SKM-1 (cell line): ENCODE measurements around the gene HAS3.
A peak's percentile ranks its signal among the peaks of the same experiment; 100 is the strongest.
"Not testable (repeated sequence)": the region's sequence is repeated elsewhere in the genome, so short reads cannot be mapped to it uniquely, and the experiment has no call there.

ENCODE experiments used
- DNase-seq: peaks from one replicate; lab custom pipeline; 2025; ENCODE audit not compliant: unreplicated experiment; lab: John Stamatoyannopoulos, UW

Gene HAS3

DNA sequence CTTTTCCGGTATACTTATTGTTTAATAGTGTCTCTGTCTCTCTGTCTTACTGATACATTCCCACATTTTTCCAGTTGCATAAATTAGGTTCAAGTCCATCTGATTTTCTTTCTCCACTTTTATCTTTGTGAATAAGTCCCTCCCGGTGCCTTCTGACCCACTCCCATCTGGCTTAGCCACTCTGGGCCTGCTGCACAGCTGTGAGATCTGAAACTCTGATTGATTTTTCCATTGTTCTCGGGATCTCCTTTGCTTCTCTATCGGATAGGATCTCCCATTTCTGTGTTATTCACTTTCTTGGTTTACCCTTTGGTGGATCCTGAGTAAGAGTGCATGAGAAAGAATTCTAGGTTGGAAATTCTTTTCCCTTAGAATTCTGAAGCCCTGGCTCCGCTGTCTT is 35.6 kb downstream of the HAS3 start:
- DNase-seq: no peak

DNA sequence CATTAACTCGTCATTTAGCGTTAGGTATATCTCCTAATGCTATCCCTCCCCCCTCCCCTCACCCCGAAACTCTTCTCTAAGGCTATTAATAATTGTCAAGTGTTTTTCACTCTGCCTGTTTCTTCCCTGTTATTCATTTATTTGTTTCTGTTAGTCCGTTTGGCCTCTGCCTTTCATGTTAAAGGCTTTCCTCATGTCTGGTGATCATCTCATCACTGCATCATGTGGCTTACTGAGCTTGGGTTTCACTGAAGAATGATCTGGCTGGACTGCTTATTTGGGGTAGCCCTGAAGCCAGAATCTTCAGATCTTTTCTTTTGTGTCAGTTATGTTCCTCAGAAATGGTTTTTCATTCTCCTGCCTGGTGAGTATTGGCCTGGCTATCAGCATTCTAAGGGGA is 36.5 kb downstream of the HAS3 start:
- DNase-seq: no peak

DNA sequence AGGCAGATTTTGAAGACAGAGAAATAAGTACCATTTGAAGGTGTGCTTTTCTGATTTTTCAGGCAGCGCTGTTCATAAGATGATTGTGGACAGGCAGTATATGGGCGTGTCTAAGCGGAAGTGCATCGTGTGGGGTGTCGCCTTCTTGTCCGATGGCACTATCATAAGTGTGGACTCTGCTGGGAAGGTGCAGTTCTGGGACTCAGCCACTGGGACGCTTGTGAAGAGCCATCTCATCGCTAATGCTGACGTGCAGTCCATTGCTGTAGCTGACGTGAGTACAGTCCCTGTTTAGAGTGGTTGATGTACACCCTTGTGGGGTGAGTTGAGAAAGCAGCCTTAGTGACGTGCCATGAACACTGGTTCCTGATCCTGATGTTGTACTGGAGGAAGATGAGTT is 37.7 kb downstream of the HAS3 start:
- DNase-seq: no peak

DNA sequence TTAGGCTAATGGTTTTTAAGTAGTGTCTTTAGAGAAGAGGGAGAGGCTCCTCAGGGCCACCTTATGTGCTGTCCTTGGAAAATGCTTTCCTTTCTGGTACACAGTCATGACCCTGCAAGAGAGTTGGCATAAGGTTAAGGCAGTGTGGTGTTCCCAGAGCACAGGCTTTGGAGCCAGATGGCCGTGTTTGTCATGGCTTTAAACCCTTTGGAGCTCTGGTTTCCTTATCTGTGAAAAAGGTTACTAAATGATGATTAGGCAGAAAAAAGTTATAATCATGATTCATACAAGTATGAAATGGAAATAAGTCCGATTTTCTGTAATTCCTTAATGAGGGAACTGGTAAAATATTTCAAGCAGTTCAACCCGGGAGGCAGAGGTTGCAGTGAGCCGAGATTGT is 40.2 kb downstream of the HAS3 start:
- DNase-seq: no peak

DNA sequence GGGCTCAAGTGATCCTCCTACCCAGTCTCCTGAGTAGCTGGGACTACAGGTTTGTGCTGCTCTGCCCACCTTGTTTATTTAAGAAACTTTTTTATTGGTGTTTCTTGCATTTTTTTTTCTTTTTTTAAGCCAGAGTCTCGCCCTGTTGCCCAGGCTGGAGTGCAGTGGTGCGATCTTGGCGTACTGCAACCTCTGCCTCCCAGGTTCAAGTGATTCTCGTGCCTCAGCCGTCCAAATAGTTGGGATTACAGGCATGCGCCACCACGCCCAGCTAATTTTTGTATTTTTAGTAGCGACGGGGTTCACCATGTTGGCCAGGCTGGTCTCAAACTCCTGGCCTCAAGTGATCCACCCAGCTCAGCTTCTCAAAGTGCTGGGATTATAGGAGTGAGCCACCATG is 44.2 kb downstream of the HAS3 start:
- DNase-seq: not testable (repeated sequence)

DNA sequence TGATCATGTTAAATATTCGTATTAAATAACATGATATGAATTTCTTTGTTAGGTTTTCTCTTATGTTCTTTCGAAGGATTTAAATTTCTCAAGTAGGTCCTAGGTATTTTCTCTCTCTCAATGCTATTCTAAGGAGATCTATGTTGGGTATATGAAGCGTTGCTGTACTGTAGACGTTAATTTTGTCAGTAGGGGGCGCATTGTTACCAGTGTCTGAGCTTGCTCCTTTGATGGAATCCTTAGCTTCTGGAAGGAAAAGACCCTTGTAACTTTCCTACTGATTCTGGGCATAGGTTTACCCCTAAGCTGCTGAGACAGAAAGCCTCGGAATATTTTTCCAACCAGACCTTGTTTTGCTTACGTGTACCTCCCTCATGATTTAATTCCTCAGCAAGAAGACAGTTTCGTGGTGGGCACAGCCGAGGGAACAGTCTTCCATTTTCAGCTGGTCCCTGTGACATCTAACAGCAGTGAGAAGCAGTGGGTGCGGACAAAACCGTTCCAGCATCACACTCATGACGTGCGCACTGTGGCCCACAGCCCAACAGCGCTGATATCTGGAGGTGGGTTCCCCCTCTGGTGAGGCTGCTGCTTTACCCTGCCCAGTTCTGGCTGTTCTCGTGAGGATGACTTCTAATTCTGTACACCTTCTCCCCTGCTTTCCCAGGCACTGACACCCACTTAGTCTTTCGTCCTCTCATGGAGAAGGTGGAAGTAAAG is 44.9 kb downstream of the HAS3 start:
- peak; percentile 47 for DNase-seq

DNA sequence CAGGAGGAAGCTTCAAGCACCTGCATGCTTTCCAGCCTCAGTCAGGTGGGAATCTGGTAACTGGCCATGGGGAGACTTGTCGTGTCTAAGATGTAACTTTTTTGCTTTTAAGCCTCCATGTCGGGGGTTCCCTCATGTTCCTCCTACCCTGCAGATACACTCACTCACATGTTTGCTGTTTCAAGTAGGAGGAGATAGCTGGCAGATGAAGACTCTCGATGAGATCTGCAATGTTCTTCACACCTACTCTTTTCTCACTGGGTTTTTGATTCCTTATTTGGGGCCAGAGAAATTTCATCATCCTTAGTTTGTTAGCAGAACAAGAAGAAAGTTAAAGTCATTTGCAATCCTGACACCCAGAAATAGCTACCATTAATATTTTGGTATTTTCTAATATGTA is 51.7 kb downstream of the HAS3 start:
- DNase-seq: no peak

DNA sequence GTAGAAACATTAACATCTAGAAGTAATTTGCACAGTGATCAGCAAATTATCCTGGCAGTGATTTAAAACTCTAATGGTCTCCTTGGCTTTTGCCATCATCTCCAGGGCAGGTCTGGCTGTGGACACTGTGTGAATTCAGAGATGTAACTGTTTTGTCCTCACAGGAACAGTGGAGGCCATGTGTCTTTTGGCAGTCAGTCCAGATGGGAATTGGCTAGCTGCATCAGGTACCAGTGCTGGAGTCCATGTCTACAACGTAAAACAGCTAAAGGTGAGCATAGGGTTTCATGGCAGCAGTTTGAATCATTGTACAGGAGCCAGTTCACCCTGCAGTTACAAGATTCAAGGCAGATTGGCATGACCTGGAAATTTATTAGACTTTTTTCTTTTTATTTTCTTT is 54.7 kb downstream of the HAS3 start:
- no peak for DNase-seq

DNA sequence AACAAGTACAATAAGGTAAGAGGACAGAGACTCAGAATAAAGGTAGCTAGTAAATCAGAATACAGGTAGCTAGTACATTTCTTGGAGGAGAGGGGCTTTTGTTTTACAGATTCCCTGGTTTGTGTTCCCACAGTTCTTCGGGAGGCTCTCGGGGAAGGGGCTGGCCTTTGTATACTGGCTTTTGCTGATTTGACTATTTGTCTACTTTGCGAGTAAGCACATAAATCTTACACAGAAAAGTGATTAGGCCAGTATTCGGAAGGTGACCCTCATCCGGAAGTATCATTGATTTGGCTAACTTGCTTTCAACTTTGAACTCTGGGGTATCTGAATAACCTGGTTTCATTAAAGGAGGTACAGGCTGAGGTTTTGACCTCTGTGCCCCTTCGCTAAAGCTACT is 60.1 kb downstream of the HAS3 start:
- no peak for DNase-seq

DNA sequence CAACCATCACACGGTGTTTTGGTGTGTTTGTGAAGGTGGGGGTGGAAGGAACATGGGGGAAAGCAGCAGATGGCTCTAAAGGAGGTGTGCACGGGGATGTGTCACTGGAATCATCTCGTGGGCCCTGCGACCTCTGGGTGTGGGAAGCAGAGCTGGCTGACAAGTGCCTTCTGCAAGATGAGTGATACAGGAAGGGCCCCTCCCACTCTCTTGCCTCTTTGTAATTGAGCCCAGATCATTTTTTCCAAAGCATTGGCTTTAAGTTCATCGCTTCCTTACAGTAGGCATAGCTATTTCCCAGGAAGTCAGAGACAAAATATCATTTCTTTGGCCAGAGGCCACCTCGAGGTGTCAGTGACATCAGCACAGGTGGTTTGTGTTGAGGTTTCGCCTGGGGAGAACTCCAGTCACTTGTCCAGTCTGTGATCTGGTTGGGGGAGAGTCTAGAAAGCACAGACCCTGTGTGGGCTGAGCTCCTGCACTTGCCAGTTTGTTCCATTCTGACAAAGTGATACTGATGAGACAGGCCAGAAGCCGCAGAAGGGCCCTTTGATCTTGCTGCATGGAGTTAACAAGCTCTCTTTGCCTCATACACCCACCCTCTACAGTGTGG is 60.9 kb downstream of the HAS3 start:
- DNase-seq: no peak

DNA sequence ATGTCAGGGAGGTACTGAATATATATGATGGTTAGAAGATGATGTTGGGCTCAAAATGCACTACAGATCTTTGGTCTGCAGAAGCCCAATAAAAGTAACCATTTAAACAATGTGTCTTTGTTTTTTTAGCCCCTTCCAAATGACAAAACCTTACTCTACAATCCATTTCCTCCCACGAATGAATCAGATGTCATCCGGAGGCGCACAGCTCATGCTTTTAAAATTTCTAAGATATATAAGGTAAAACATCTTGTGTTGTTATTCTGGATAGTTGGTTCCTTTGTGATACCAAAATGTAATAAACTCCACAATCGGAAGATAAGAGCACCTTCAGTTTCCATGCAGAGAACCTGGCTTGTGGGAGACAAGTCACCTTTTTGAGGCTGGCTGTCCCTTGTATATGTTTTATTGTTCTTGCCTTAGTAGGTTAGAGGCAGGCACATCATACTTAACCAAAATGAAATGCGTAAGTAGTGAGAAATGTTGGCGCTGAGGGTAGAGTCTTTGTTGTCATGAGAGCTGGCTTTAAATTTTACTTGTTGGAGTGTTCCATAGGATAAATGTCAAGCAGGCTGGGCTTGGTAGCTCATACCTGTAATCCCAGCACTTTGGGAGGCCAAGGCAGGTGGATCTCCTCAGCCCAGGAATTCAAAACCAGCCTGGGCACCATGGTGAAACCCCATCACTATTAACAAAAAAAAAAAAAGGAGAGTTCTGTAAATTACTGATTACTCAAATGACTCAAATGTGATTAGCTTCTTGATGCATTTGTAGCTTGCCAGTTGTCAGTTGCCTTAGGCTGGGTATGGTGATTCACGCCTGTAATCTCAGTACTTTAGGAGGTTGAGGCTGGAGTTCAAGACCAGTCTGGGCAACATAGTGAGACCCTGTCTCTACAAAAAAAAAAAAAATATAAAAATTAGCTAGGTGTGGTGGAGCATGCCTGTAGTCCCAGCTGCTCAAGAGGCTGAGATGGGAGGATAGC is 61.8 kb downstream of the HAS3 start:
- no peak for DNase-seq
